Measurements from ENCODE around the gene ANKRD28. TPM values are rescaled to one million over a fixed set of nuclear protein-coding genes. Genes with fewer than 3 reads are reported as not detected.
A peak's percentile ranks its signal among the peaks of the same experiment; 100 is the strongest.

ANKRD28 gene
- total RNA-seq, 1 experiment from 2014 or later: 89.3 TPM

GRCh38 chr3:15632212-15632580, 165.6 kb downstream of the ANKRD28 start:
- no peaks in the 10 kb centered on the region for H3K36me3 ChIP-seq (ENCODE audit: control insufficient read depth, insufficient read depth, low read length)
- H3K9me3 ChIP-seq (ENCODE audit: control insufficient read depth, insufficient read depth, low read depth, low read length): no peaks in the 10 kb centered on the region
- H3K4me1 ChIP-seq (ENCODE audit: control insufficient read depth, insufficient read depth, low read length): peaks cover 70% of the 10 kb centered on the region
- DNase-seq (ENCODE audit: low read depth, low spot score) (no peak), ATAC-seq (no peak)
- H3K4me3 ChIP-seq (ENCODE audit: low read depth in 2 of 2, low read length in 2 of 2): no peak overlapping the region
- POLR2A ChIA-PET: no interaction called here
- no TSS peak for BruUV-seq (replicated peaks)
- peak overlapping the region; percentile 99 for H3K27ac ChIP-seq (ENCODE audit: low read length)
- TF ChIP-seq, protein P1, sequence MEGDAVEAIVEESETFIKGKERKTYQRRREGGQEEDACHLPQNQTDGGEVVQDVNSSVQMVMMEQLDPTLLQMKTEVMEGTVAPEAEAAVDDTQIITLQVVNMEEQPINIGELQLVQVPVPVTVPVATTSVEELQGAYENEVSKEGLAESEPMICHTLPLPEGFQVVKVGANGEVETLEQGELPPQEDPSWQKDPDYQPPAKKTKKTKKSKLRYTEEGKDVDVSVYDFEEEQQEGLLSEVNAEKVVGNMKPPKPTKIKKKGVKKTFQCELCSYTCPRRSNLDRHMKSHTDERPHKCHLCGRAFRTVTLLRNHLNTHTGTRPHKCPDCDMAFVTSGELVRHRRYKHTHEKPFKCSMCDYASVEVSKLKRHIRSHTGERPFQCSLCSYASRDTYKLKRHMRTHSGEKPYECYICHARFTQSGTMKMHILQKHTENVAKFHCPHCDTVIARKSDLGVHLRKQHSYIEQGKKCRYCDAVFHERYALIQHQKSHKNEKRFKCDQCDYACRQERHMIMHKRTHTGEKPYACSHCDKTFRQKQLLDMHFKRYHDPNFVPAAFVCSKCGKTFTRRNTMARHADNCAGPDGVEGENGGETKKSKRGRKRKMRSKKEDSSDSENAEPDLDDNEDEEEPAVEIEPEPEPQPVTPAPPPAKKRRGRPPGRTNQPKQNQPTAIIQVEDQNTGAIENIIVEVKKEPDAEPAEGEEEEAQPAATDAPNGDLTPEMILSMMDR (IDR thresholded peaks at IDR 0.05): no peak
- no peak for TF ChIP-seq SIN3A (IDR thresholded peaks at IDR 0.05; ENCODE audit: borderline replicate concordance, insufficient read depth, low read depth, low read length)
- no peak for TF ChIP-seq POLR2AphosphoS5 (IDR thresholded peaks at IDR 0.05; ENCODE audit: low read depth, low read length)
- no peak for TF ChIP-seq REST (IDR thresholded peaks at IDR 0.05; ENCODE audit: insufficient read depth in 1 of 2, low read depth in 2 of 2, low read length in 1 of 2)
- TF ChIP-seq TCF7L2 (IDR thresholded peaks at IDR 0.05; ENCODE audit: low read depth, low read length): no peak
- intact Hi-C loops (cut with micrococcal nuclease; ENCODE audit: unreplicated experiment) (loop anchor here (5.0 kb wide), 1 partner anchor 165 kb away; the partner anchor contains the start of gene ANKRD28), in situ Hi-C loops (cut with HindIII; ENCODE audit: low pct_unique_long_range_greater_than_20kb, low sequenced_read_pairs) (no loop called here)
- CTCF ChIA-PET: no interaction called here
- H3K27me3 ChIP-seq (ENCODE audit: control insufficient read depth, insufficient read depth, low read length): no peaks in the 10 kb centered on the region

- no peak for ATAC-seq
- H3K4me3 ChIP-seq (ENCODE audit: low read depth in 2 of 2, low read length in 2 of 2): no peak overlapping the region
- no peaks in the 10 kb centered on the region for H3K9me3 ChIP-seq (ENCODE audit: control insufficient read depth, insufficient read depth, low read depth, low read length)
- DNase-seq (ENCODE audit: low read depth, low spot score): no peak
- ChIA-PET POLR2A (no interaction called here), CTCF (no interaction called here)
- intact Hi-C loops (cut with micrococcal nuclease; ENCODE audit: unreplicated experiment) (loop anchor here (5.0 kb wide), 1 partner anchor 166 kb away; the partner anchor contains the start of gene ANKRD28), in situ Hi-C loops (cut with HindIII; ENCODE audit: low pct_unique_long_range_greater_than_20kb, low sequenced_read_pairs) (no loop called here)
- H3K4me1 ChIP-seq (ENCODE audit: control insufficient read depth, insufficient read depth, low read length): peaks cover 67% of the 10 kb centered on the region
- TF ChIP-seq, protein P1 (IDR thresholded peaks at IDR 0.05): peak; percentile 8; the same call in 1 of the 2 replicates
- TF ChIP-seq SIN3A (IDR thresholded peaks at IDR 0.05; ENCODE audit: borderline replicate concordance, insufficient read depth, low read depth, low read length): no peak
- no peaks in the 10 kb centered on the region for H3K27me3 ChIP-seq (ENCODE audit: control insufficient read depth, insufficient read depth, low read length)
- no peaks in the 10 kb centered on the region for H3K36me3 ChIP-seq (ENCODE audit: control insufficient read depth, insufficient read depth, low read length)
- peak overlapping the region; percentile 99 for H3K27ac ChIP-seq (ENCODE audit: low read length)
- BruUV-seq (replicated peaks): no TSS peak
Measured at GRCh38 chr3:15631426-15632211, 166.2 kb downstream of the ANKRD28 start.
